GM23338 (cell line): ENCODE measurements around the gene SCAMP5. TPM values are rescaled to one million over a fixed set of nuclear protein-coding genes. Genes with fewer than 3 reads are reported as not detected.

ENCODE experiments used
- ATAC-seq: fragments of 200-7000 bp; cut with Tn5 transposase; 3 replicates; pipeline ENCODE4 v1.9.1; 2020
- DNase-seq: peaks from one replicate; pipeline ENCODE4 v3.0.0-alpha.2; 2015; ENCODE audit warnings: low spot score
- H2AFZ ChIP-seq: fragments of 200-600 bp; sonication (generic); 2 replicates; pipeline ENCODE4 v1.8.0; 2016; ENCODE audit warnings: antibody characterized with exemption, mild to moderate bottlenecking, moderate library complexity
- H3F3A ChIP-seq: fragments of 200-600 bp; sonication (generic); replicated peaks from 2 replicates; pipeline ENCODE4 v1.8.0; 2017; ENCODE audit warnings: antibody characterized with exemption, mixed run types, low read depth
- H3K27ac ChIP-seq: fragments of 200-600 bp; sonication (generic); 2 replicates; pipeline ENCODE4 v1.6.1; 2016; ENCODE audit warnings: low read depth
- H3K27me3 ChIP-seq: fragments of 200-600 bp; sonication (generic); 2 replicates; pipeline ENCODE4 v1.8.0; 2016; ENCODE audit warnings: mild to moderate bottlenecking, mixed run types, moderate library complexity; ENCODE audit not compliant: insufficient read depth
- H3K36me3 ChIP-seq: fragments of 200-600 bp; sonication (generic); 2 replicates; pipeline ENCODE4 v1.8.0; 2016; ENCODE audit warnings: mild to moderate bottlenecking; ENCODE audit not compliant: insufficient read depth
- H3K4me1 ChIP-seq: fragments of 200-600 bp; sonication (generic); 2 replicates; pipeline ENCODE4 v1.8.0; 2016; ENCODE audit warnings: mild to moderate bottlenecking, moderate library complexity; ENCODE audit not compliant: insufficient read depth
- H3K4me2 ChIP-seq: fragments of 200-600 bp; sonication (generic); 2 replicates; pipeline ENCODE4 v1.7.1; 2017; ENCODE audit warnings: mixed run types
- H3K4me3 ChIP-seq: fragments of 200-600 bp; sonication (generic); 2 replicates; pipeline ENCODE4 v1.6.1; 2016; ENCODE audit warnings: mixed run types
- H3K79me2 ChIP-seq: fragments of 200-600 bp; sonication (generic); replicated peaks from 2 replicates; pipeline ENCODE4 v1.8.0; 2017; ENCODE audit warnings: mild to moderate bottlenecking; ENCODE audit not compliant: insufficient read depth
- H3K9me2 ChIP-seq: fragments of 200-600 bp; sonication (generic); 2 replicates; pipeline ENCODE4 v1.8.0; 2017; ENCODE audit not compliant: insufficient read depth
- H4K20me1 ChIP-seq: fragments of 200-600 bp; sonication (generic); replicated peaks from 2 replicates; pipeline ENCODE4 v1.8.0; 2017; ENCODE audit warnings: mild to moderate bottlenecking; ENCODE audit not compliant: insufficient read depth
- H3K27ac Mint-ChIP-seq: 2 replicates; pipeline ENCODE4 v1.8.0; 2020; ENCODE audit warnings: inconsistent platforms, mild to moderate bottlenecking, moderate library complexity, mixed read lengths
- H3K27me3 Mint-ChIP-seq: 3 replicates; pipeline ENCODE4 v1.8.0; 2022; ENCODE audit warnings: low read depth, mild to moderate bottlenecking, moderate library complexity, mixed read lengths, inconsistent platforms; ENCODE audit not compliant: insufficient read depth, poor library complexity
- H3K36me3 Mint-ChIP-seq: 3 replicates; pipeline ENCODE4 v1.8.0; 2021; ENCODE audit warnings: low read depth, mild to moderate bottlenecking, inconsistent platforms, moderate library complexity, mixed read lengths
- H3K4me1 Mint-ChIP-seq: 3 replicates; pipeline ENCODE4 v1.8.0; 2020; ENCODE audit warnings: mild to moderate bottlenecking, inconsistent platforms, mixed read lengths
- H3K4me3 Mint-ChIP-seq: 3 replicates; pipeline ENCODE4 v1.8.0; 2021; ENCODE audit warnings: moderate library complexity, mild to moderate bottlenecking, inconsistent platforms, mixed read lengths
- H3K9me3 Mint-ChIP-seq: 3 replicates; pipeline ENCODE4 v1.8.0; 2020; ENCODE audit warnings: moderate library complexity, mild to moderate bottlenecking, inconsistent platforms, mixed read lengths
- CREB1 ChIP-seq: fragments of 250-450 bp; sonication (Bioruptor Pico); IDR thresholded peaks from 2 replicates; pipeline ENCODE4 v1.5.0; 2020; ENCODE audit warnings: low read depth, mild to moderate bottlenecking, moderate library complexity
- EZH2 ChIP-seq: fragments of 200-600 bp; sonication (generic); IDR thresholded peaks from one replicate; pipeline ENCODE4 v1.8.0; 2017; ENCODE audit warnings: antibody characterized with exemption, mild to moderate bottlenecking, low read depth; ENCODE audit not compliant: unreplicated experiment
- JUNB ChIP-seq: IDR thresholded peaks from one replicate; pipeline ENCODE4 v1.6.1; 2016; ENCODE audit warnings: antibody characterized with exemption; ENCODE audit not compliant: unreplicated experiment
- NANOG ChIP-seq: IDR thresholded peaks from 2 replicates; pipeline ENCODE4 v1.6.1; 2016; ENCODE audit warnings: antibody characterized with exemption, borderline replicate concordance
- REST ChIP-seq: IDR thresholded peaks from one replicate; pipeline ENCODE4 v1.6.1; 2018; ENCODE audit warnings: antibody characterized with exemption; ENCODE audit not compliant: unreplicated experiment
- STAT1 ChIP-seq: IDR thresholded peaks from one replicate; pipeline ENCODE4 v1.6.1; 2016; ENCODE audit warnings: antibody characterized with exemption; ENCODE audit not compliant: unreplicated experiment
- ZNF114 ChIP-seq: fragments of 250-450 bp; sonication (Bioruptor Pico); IDR thresholded peaks from 2 replicates; pipeline ENCODE4 v1.5.0; 2020; ENCODE audit warnings: mild to moderate bottlenecking, moderate library complexity
- ZNF462 ChIP-seq: fragments of 250-450 bp; sonication (Bioruptor Pico); IDR thresholded peaks from 2 replicates; pipeline ENCODE4 v1.5.0; 2020; ENCODE audit warnings: mild to moderate bottlenecking, moderate library complexity
- polyA plus RNA-seq: library from polyadenylated mRNA; unstranded; fragments of >200 nt; fragmentation: Nextera tagmentation; extraction: Ambion mirVana; gene quantifications from 2 replicates; pipeline ENCODE4 v1.2.1, GENCODE V29; 2016
- total RNA-seq: library from RNA; depleted of rRNA; stranded (reverse); fragments of >200 nt; shearing (Covaris generic); gene quantifications from 2 replicates; pipeline ENCODE4 v1.2.3, GENCODE V29; 2014
- TF ChIP-seq, protein P1 (sequence below): IDR thresholded peaks from 2 replicates; pipeline ENCODE4 v1.6.1; 2016; ENCODE audit warnings: antibody characterized with exemption
- TF ChIP-seq, protein P2 (sequence below), 2 experiments: fragments of 200-600 bp in 1 of 2; sonication (generic) in 1 of 2; conservative IDR thresholded peaks; 2 replicates each; pipeline versions ENCODE4 v1.5.1 to v1.6.1; 2016 to 2017; ENCODE audit warnings: antibody characterized with exemption in 2 of 2, low read depth in 2 of 2, mild to moderate bottlenecking in 2 of 2, moderate library complexity in 1 of 2

Gene SCAMP5
- total and polyA plus RNA-seq, 2 experiments from 2014 or later: 12.8 to 43.3 TPM

GRCh38 chr15:75002398-75002797 lies 7.0 kb downstream of the SCAMP5 start:
- Histone ChIP-seq H3K27ac (no peak overlapping the region), H3F3A (no peaks in the 10 kb centered on the region), H2AFZ (no peak overlapping the region), H3K4me3 (no peak overlapping the region), H4K20me1 (peaks cover 8% of the 10 kb centered on the region), H3K4me2 (no peak overlapping the region), H3K4me1 (no peaks in the 10 kb centered on the region), H3K36me3 (no peaks in the 10 kb centered on the region; the same call in 1 of the 2 replicates), H3K79me2 (peaks cover 5% of the 10 kb centered on the region; the same call in 1 of the 2 replicates), H3K9me2 (no peaks in the 10 kb centered on the region), H3K27me3 (no peaks in the 10 kb centered on the region)
- no peaks in the 10 kb centered on the region for H3K9me3 Mint-ChIP-seq
- no peak for ATAC-seq
- no peak overlapping the region for H3K27ac Mint-ChIP-seq
- H3K4me3 Mint-ChIP-seq: no peak overlapping the region
- TF ChIP-seq NANOG: no peak
- peaks cover 11% of the 10 kb centered on the region for H3K36me3 Mint-ChIP-seq
- DNase-seq: no peak
- H3K4me1 Mint-ChIP-seq: no peaks in the 10 kb centered on the region
- H3K27me3 Mint-ChIP-seq: peaks cover 8% of the 10 kb centered on the region

- Mint-ChIP-seq H3K4me1 (no peaks in the 10 kb centered on the region), H3K27ac (no peak overlapping the region), H3K9me3 (no peaks in the 10 kb centered on the region), H3K27me3 (peaks cover under 1% of the 10 kb centered on the region), H3K36me3 (peaks cover 10% of the 10 kb centered on the region), H3K4me3 (no peak overlapping the region)
- Histone ChIP-seq H2AFZ (no peak overlapping the region), H3K27me3 (no peaks in the 10 kb centered on the region), H3K9me2 (no peaks in the 10 kb centered on the region), H3K79me2 (no peaks in the 10 kb centered on the region), H3K4me2 (no peak overlapping the region), H3K4me3 (no peak overlapping the region), H3F3A (no peaks in the 10 kb centered on the region), H3K4me1 (no peaks in the 10 kb centered on the region), H4K20me1 (peaks cover 11% of the 10 kb centered on the region), H3K36me3 (no peaks in the 10 kb centered on the region), H3K27ac (no peak overlapping the region)
- DNase-seq: no peak
- ATAC-seq: no peak
- TF ChIP-seq JUNB (no peak), CREB1 (no peak), ZNF114 (CRISPR knock-in tag) (no peak), STAT1 (no peak), EZH2 (no peak), ZNF462 (CRISPR knock-in tag) (no peak), REST (no peak), NANOG (no peak)
- TF ChIP-seq, protein P1, sequence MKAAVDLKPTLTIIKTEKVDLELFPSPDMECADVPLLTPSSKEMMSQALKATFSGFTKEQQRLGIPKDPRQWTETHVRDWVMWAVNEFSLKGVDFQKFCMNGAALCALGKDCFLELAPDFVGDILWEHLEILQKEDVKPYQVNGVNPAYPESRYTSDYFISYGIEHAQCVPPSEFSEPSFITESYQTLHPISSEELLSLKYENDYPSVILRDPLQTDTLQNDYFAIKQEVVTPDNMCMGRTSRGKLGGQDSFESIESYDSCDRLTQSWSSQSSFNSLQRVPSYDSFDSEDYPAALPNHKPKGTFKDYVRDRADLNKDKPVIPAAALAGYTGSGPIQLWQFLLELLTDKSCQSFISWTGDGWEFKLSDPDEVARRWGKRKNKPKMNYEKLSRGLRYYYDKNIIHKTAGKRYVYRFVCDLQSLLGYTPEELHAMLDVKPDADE: no peak
- TF ChIP-seq, protein P2, sequence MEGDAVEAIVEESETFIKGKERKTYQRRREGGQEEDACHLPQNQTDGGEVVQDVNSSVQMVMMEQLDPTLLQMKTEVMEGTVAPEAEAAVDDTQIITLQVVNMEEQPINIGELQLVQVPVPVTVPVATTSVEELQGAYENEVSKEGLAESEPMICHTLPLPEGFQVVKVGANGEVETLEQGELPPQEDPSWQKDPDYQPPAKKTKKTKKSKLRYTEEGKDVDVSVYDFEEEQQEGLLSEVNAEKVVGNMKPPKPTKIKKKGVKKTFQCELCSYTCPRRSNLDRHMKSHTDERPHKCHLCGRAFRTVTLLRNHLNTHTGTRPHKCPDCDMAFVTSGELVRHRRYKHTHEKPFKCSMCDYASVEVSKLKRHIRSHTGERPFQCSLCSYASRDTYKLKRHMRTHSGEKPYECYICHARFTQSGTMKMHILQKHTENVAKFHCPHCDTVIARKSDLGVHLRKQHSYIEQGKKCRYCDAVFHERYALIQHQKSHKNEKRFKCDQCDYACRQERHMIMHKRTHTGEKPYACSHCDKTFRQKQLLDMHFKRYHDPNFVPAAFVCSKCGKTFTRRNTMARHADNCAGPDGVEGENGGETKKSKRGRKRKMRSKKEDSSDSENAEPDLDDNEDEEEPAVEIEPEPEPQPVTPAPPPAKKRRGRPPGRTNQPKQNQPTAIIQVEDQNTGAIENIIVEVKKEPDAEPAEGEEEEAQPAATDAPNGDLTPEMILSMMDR (conservative IDR thresholded peaks at IDR 0.05; ENCODE audit: low read depth in 2 of 2): no peak
Measured at GRCh38 chr15:75007216-75007615, 11.9 kb downstream of the SCAMP5 start.
